NCI-H1417 treated with DMSO at 0.1 percent for 48 hours (cell line): ENCODE measurements around the gene DPP3.

Experiments
- DNase-seq: peaks from one replicate; lab custom pipeline; 2025; lab: John Stamatoyannopoulos, UW

Gene DPP3

GRCh38 chr11:66556086-66556485, 75.9 kb downstream of the DPP3 start:
- no peak for DNase-seq

- DNase-seq: no peak
Measured at GRCh38 chr11:66557733-66558326, 77.6 kb downstream of the DPP3 start.
